OCI-LY3 (cell line): ENCODE results near the gene SRPK2.
"Not testable (repeated sequence)": the region's sequence is repeated elsewhere in the genome, so short reads cannot be mapped to it uniquely, and the experiment has no call there.

Source experiments
- H2AFZ ChIP-seq: fragments of 200-600, 300-600 bp; shearing (Covaris generic); 2 replicates; pipeline ENCODE4 v1.6.0; 2014; ENCODE audit warnings: antibody characterized with exemption, low read depth, low read length
- H3K27ac ChIP-seq: fragments of 200-600, 300-600 bp; sonication (generic); 2 replicates; pipeline ENCODE4 v1.5.1; 2014; ENCODE audit warnings: mild to moderate bottlenecking, low read length, moderate library complexity, mixed read lengths
- H3K27me3 ChIP-seq: fragments of 200-600, 300-600 bp; sonication (generic); 2 replicates; pipeline ENCODE4 v1.6.1; 2014; ENCODE audit warnings: low read depth, low read length, mixed read lengths
- H3K36me3 ChIP-seq: fragments of 200-600, 300-600 bp; sonication (generic); replicated peaks from 2 replicates; pipeline ENCODE3; 2014; ENCODE audit warnings: low read depth, low read length, mixed read lengths
- H3K4me1 ChIP-seq: fragments of 300-600, 200-600 bp; sonication (generic); 2 replicates; pipeline ENCODE4 v1.6.1; 2014; ENCODE audit warnings: low read length, mixed read lengths
- H3K4me2 ChIP-seq: fragments of 200-600, 300-600 bp; sonication (generic); 2 replicates; pipeline ENCODE4 v1.6.1; 2014; ENCODE audit warnings: low read length, mixed read lengths
- H3K4me3 ChIP-seq: fragments of 300-600, 200-600 bp; sonication (generic); 2 replicates; pipeline ENCODE4 v1.5.1; 2014; ENCODE audit warnings: antibody characterized with exemption, mild to moderate bottlenecking, low read length, moderate library complexity
- H3K79me2 ChIP-seq: fragments of 300-600, 200-600 bp; shearing (Covaris generic); 2 replicates; pipeline ENCODE4 v1.6.1; 2014; ENCODE audit warnings: mild to moderate bottlenecking, low read length, mixed read lengths
- H3K9ac ChIP-seq: fragments of 300-600, 200-600 bp; shearing (Covaris generic); 2 replicates; pipeline ENCODE4 v1.6.0; 2014; ENCODE audit warnings: mild to moderate bottlenecking, low read length, moderate library complexity
- H3K9me3 ChIP-seq: fragments of 200-600, 300-600 bp; shearing (Covaris generic); 2 replicates; pipeline ENCODE4 v1.6.1; 2014; ENCODE audit warnings: low read length, mixed read lengths; ENCODE audit not compliant: insufficient read depth
- H4K20me1 ChIP-seq: fragments of 200-600, 300-600 bp; sonication (generic); 2 replicates; pipeline ENCODE4 v1.6.1; 2016; ENCODE audit warnings: low read length, mixed read lengths; ENCODE audit not compliant: insufficient read depth
- EZH2phosphoT487 ChIP-seq: fragments of 200-600 bp; shearing (Covaris generic); IDR thresholded peaks from 2 replicates; pipeline ENCODE4 v1.6.1; 2018; ENCODE audit warnings: antibody characterized with exemption, mixed run types, low read depth
- TF ChIP-seq, protein P1 (sequence below): fragments of 200-600, 300-600 bp; sonication (generic); IDR thresholded peaks from 2 replicates; pipeline ENCODE4 v1.5.1; 2014; ENCODE audit warnings: antibody characterized with exemption, low read length, low read depth

The SRPK2 gene

DNA sequence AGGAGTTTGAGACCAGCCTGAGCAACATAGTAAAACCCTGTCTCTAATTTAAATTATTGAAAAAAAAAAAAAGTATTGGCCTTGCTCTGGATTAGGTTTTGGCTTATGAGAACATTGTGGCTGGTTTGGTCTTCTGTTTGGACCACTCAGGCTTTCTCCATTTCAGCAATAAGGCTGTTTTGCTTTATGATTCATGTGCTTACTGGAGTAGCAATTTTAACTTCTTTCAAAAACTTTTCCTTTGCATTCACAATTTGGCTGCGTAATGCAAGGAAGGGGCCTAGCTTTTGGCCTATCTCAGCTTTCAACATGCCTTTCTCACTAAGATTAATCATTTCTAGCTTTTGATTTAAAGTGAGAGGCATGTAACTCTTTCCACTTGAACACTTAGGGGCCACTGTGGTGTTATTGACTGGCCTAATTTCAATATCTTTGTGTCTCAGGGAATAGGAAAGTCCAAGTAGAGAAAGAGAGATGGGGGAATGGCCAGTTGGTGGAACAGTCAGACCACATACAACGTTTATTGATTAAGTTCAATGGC is 38.0 kb upstream of the SRPK2 start:
- no peak overlapping the region for H3K9ac ChIP-seq
- H3K4me3 ChIP-seq, result no peak overlapping the region
- no peaks in the 10 kb centered on the region for H3K9me3 ChIP-seq
- no peak overlapping the region for H2AFZ ChIP-seq
- H3K27me3 ChIP-seq, result no peaks in the 10 kb centered on the region
- no peaks in the 10 kb centered on the region for H4K20me1 ChIP-seq
- H3K36me3 ChIP-seq, result no peaks in the 10 kb centered on the region
- H3K79me2 ChIP-seq, result no peaks in the 10 kb centered on the region
- no peak overlapping the region for H3K27ac ChIP-seq
- no peak for TF ChIP-seq EZH2phosphoT487
- TF ChIP-seq, protein P1, sequence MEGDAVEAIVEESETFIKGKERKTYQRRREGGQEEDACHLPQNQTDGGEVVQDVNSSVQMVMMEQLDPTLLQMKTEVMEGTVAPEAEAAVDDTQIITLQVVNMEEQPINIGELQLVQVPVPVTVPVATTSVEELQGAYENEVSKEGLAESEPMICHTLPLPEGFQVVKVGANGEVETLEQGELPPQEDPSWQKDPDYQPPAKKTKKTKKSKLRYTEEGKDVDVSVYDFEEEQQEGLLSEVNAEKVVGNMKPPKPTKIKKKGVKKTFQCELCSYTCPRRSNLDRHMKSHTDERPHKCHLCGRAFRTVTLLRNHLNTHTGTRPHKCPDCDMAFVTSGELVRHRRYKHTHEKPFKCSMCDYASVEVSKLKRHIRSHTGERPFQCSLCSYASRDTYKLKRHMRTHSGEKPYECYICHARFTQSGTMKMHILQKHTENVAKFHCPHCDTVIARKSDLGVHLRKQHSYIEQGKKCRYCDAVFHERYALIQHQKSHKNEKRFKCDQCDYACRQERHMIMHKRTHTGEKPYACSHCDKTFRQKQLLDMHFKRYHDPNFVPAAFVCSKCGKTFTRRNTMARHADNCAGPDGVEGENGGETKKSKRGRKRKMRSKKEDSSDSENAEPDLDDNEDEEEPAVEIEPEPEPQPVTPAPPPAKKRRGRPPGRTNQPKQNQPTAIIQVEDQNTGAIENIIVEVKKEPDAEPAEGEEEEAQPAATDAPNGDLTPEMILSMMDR, result no peak
- H3K4me1 ChIP-seq, result peaks cover 5% of the 10 kb centered on the region; the same call in 1 of the 2 replicates
- no peak overlapping the region for H3K4me2 ChIP-seq

DNA sequence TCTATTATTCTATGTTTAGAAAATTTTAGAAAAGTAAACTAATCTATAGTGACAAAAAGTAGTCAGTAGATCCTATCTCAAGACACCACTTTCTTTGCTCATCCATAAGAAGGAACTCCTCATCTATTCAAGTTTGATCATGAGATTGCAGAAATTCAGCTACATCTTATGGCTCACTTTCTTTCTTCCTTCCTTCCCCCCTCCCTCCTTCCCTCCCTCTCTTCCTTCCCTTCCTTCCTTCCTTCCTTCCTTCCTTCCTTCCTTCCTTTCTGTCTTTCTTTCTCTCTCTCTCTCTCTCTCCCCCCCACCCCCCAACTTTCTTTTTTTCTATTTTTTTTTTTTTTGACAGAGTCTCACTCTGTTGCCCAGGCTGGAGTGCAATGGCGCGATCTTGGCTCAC is 35.3 kb upstream of the SRPK2 start:
- Histone ChIP-seq H3K27me3 (no peaks in the 10 kb centered on the region), H3K36me3 (no peaks in the 10 kb centered on the region), H3K4me1 (peaks cover 9% of the 10 kb centered on the region; the same call in 1 of the 2 replicates), H3K9ac (no peak overlapping the region), H3K4me3 (no peak overlapping the region), H4K20me1 (no peaks in the 10 kb centered on the region), H2AFZ (no peak overlapping the region), H3K79me2 (no peaks in the 10 kb centered on the region), H3K27ac (no peak overlapping the region), H3K9me3 (no peaks in the 10 kb centered on the region), H3K4me2 (no peak overlapping the region)
- TF ChIP-seq, protein P1, result no peak
- TF ChIP-seq EZH2phosphoT487, result no peak

DNA sequence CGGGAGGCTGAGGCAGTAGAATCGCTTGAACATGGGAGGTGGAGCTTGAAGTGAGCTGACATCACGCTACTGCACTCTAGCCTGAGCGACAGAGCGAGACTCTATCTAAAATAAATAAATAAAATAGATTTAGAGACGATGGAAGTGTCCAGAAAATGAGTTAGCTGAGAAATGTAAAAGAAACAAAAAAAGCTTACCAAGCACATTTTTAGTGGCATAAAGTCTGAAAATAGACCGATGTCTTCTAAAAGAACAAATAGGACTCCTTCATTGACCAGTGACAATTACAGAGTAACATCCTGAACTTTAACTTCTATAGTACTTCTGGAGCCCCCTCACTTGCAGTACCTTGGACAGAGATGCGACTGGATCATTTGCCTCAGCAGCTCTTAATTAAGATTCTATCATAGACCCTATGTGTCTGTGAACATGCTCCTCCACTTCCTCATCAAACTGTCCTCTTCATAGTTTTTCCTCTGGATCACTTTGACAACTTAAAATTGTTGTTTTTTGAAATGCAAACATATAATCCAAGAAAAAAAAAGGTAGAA is 25.2 kb upstream of the SRPK2 start:
- TF ChIP-seq, protein P1, result no peak
- TF ChIP-seq EZH2phosphoT487, result no peak
- Histone ChIP-seq H3K27ac (no peak overlapping the region), H3K9me3 (no peaks in the 10 kb centered on the region), H3K9ac (no peak overlapping the region), H3K4me3 (no peak overlapping the region), H3K79me2 (no peaks in the 10 kb centered on the region), H4K20me1 (no peaks in the 10 kb centered on the region), H3K27me3 (no peaks in the 10 kb centered on the region), H3K4me1 (no peaks in the 10 kb centered on the region), H3K4me2 (no peak overlapping the region), H2AFZ (no peak overlapping the region), H3K36me3 (no peaks in the 10 kb centered on the region)

DNA sequence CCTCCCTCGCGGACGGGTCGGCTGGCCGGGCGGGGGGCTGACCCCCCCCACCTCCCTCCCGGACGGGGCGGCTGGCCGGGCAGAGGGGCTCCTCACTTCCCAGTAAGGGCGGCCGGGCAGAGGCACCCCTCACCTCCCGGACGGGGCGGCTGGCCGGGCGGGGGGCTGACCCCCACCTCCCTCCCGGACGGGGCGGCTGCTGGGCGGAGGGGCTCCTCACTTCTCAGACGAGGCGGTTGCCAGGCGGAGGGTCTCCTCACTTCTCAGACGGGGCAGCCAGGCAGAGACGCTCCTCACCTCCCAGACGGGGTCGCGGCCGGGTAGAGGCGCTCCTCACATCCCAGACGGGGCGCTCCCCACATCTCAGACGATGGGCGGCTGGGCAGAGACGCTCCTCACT is 22.1 kb upstream of the SRPK2 start:
- H3K4me2 ChIP-seq, H3K4me1 ChIP-seq, H3K4me3 ChIP-seq, H3K36me3 ChIP-seq, H3K9me3 ChIP-seq, H3K27me3 ChIP-seq, H3K9ac ChIP-seq, H4K20me1 ChIP-seq, H3K79me2 ChIP-seq, H2AFZ ChIP-seq, H3K27ac ChIP-seq: not testable (repeated sequence)

DNA sequence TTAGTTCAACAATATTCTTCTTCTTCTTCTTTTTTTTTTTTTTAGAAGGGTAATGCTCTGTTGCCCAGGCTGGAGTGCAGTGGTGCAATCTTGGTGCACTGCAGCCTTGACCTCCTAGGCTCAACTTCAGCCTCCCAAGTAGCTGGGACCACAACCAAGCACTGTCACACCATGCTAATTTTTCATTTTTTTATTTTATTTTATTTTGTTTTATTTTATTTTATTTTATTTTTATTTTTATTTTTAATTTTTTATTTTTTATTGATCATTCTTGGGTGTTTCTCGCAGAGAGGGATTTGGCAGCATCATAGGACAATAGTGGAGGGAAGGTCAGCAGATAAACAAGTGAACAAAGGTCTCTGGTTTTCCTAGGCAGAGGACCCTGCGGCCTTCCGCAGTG is 21.1 kb upstream of the SRPK2 start:
- H3K9ac ChIP-seq, H3K27me3 ChIP-seq: not testable (repeated sequence)

More for the DNA sequence above, 21.1 kb upstream of the SRPK2 start:
- not testable (repeated sequence) for H3K4me3 ChIP-seq, H2AFZ ChIP-seq, H3K4me2 ChIP-seq, H4K20me1 ChIP-seq, H3K79me2 ChIP-seq, H3K36me3 ChIP-seq, H3K4me1 ChIP-seq, H3K27ac ChIP-seq, H3K9me3 ChIP-seq
